ENCODE results near the gene IFI35.
"Not testable (repeated sequence)": the region's sequence is repeated elsewhere in the genome, so short reads cannot be mapped to it uniquely, and the experiment has no call there.

Gene IFI35

DNA sequence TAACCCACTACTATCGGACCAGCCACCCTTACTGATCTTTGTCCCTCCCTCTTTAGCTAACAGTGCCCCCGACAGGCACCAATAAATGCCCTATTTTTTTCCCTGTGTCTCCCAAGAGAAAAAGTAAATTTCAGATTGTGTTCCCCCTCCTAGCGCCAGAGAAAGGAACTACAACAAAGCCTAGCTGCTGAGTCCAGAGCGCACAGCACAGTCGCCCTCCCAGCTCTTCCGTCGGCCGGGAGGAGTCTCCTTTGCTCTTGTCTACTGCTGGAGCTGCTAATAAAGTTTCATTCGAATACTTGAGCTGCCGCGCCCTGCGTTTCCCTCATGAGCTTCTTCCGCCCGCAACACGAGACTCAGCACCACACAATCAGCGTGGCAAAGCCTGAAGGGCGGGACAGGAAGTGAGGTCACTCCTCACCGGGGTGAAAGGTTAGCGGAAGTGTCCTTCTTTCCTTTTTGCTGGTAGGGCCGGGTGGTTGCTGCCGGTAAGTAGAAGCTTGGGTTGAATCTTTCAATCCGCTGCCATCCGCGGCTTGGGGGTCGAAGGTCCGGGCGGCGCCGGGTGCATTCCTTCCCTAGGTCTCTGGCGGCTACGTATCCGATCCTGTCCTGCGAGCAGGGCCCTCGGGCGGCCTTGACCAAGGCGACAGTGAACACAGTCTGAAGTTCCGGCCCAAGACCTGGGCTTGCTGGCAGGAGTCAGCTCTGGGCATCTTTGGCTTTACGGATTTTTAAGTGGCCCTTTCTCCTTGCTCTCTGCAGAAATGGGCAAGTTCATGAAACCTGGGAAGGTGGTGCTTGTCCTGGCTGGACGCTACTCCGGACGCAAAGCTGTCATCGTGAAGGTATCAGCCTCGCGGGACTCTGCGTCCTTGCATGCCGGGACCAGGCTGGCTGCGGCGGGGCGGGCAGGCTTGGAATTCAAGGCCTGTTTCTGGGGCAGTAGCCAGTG lies 8.3 kb upstream of the IFI35 start, which contains the start of gene RPL27:
Gene RPL27 (plus strand): TSS at position 436 of the 955 bp plus-strand sequence. CDS start 332 bp downstream, at position 768.
- DNase-seq (ENCODE audit: low read depth) = peak; percentile 95

DNA sequence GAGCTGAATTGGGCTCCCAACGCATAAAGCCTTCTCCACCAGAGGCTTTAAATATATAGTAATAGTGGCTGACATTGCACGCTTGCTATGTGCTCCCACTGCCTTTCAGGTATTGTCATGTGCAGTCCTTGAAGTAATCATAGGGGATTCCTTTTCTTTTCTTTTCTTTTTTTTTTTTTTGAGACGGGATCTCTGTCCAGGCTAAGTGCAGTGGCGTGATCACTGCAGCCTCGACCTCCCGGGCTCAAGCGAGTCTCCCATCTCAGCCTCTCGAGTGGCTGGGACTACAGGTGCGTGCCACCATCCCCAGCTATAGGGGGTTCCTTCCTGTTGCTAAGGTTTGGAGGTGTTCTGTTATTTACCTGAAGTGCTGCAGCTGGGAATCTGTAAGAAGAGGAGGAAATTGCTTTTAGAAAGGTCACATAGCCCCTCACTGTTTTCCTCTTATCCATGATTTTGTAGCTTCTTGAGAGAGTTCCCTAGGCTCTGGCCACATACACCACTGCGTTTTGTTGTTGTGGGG lies 7.5 kb upstream of the IFI35 start:
- no peak for DNase-seq (ENCODE audit: low read depth)

DNA sequence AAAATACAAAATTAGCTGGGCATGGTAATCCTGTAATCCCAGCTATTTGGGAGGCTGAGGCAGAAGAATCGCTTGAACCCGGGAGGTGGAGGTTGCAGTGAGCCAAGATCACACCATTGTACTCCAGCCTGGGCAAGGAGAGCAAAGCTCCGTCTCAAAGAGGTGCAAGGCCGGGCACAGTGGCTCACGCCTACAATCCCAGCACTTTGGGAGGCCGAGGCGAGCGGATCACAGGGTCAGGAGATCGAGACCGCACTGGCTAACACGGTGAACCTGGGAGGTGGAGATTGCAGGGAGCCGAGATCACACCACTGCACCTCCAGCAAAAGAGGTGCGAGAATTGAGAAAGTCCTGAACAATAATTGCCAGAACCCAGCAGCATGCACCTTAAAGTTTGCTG lies 5.7 kb upstream of the IFI35 start:
- not testable (repeated sequence) for DNase-seq (ENCODE audit: low read depth)

DNA sequence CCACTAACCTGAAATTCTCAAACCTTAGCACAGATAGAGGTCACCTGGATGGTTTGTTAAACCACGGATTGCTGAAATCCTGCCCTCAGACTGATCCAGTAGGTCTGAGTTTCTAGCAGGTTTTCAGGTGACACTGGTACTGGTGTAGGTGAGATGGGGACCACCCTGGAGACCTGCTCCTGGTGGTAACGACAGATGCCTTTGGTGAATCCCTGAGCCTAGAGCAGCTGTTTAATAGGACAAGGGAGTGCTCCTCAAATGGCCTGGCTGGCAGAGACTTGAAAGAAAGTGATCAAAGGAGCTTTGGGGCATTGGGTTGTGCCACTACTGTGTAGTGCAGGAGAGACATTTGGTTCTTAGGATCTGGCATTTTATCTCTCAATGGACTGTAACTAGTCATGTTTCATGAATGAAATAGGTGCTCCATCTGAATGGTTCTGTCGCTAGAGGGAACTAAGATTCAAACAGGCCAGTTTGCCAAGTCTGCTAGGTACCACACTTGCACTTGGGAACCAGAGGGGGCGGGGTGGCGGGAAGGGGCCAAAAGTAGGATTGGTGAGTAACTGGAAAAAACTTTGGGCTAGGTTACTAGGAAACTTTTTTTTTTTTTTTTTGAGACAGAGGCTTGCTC lies 2.9 kb upstream of the IFI35 start:
- DNase-seq (ENCODE audit: low read depth) = no peak

DNA sequence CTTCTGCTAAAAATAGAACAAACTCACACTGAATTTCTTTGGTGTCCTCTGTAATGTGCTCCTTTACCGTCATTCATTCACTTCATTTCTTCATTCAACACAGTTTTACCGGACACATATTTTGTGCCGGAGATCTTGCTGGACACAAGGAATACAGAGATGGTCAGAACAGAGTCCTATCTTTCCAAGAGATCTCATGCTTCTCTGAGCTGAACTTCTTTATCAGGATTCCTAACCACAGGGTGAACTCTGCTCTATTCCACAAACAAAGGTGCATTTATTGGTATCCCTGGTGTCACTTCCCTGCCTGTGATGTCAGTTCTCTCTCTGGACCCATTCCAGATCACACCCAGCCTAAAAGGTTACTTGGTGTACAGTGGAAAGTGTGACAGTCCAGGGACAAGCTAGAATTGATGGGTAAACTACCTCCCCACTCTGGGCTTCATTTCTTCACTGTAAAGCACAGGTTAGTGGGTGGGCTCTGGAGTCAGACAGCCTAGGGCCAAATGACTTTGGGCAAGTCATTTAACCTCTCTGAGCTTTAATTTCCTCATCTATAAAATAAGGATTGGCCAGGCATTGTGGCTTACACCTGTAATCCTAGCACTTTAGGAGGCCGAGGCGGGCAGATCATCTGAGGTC lies 4.2 kb downstream of the IFI35 start:
- DNase-seq (ENCODE audit: low read depth) = no peak

DNA sequence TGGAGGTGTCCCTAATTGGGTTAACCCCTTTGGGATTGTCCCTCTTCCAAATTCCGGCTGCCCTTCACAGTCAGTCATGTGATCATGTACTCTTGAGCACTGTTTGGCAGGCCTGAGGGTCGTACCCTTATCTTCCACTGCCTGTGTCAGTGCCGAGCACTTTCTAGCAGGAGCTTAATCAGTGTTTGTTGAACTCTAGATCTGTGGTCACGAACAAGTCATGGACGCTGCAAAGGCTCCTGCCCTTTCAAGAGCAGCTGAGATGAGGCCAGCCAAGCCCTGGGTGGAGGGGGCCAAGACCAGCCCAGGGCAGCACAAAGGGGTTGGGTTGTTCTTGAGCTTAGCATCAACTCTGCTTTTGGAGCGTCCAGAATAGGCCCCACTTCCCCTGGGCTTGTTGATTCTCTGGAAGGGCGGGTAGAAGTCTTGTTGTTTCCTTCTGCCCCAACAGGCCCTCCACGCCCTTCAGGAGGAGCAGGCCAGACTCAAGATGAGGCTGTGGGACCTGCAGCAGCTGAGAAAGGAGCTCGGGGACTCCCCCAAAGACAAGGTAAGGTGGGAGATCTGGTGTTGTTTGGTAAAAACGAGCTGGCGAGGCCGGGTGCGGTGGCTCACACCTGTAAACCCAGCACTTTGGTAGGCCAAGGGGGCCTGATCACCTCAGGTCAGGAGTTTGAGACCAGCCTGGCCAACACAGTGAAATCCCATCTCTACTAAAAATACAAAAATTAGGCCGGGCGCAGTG lies 5.3 kb downstream of the IFI35 start:
- DNase-seq (ENCODE audit: low read depth) = no peak

DNA sequence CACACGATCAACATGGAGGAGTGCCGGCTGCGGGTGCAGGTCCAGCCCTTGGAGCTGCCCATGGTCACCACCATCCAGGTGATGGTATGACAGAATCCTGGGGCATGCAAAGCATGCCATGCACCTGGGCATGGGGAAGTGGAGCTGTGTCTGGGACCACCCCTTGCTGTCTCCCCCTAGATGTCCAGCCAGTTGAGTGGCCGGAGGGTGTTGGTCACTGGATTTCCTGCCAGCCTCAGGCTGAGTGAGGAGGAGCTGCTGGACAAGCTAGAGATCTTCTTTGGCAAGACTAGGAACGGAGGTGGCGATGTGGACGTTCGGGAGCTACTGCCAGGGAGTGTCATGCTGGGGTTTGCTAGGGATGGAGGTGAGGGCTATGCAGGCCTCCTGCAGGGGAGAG lies 6.7 kb downstream of the IFI35 start:
- no peak for DNase-seq (ENCODE audit: low read depth)

DNA sequence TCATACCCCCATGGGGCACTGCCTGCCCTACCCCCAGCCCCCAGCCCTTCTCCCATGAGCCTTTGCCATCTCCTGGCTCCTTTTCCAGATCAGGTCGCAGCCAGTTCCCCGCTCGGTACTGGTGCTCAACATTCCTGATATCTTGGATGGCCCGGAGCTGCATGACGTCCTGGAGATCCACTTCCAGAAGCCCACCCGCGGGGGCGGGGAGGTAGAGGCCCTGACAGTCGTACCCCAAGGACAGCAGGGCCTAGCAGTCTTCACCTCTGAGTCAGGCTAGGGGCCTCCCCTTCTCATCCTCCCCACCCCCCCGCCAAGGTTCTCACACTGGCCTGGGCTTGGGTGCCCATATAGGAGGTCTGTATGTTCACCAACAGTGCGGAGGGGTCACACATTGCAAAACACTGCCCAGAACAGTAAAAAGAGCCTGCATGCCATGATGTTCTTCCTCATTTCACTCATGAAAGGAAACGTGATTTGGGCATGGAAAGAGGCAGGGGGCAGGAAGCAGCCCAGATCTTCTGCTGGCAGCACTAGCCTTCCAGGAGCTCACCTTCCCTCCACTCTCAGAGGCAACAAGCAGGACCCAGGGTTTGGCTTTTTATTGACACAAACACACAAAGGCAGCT lies 7.5 kb downstream of the IFI35 start:
- DNase-seq (ENCODE audit: low read depth) = no peak

DNA sequence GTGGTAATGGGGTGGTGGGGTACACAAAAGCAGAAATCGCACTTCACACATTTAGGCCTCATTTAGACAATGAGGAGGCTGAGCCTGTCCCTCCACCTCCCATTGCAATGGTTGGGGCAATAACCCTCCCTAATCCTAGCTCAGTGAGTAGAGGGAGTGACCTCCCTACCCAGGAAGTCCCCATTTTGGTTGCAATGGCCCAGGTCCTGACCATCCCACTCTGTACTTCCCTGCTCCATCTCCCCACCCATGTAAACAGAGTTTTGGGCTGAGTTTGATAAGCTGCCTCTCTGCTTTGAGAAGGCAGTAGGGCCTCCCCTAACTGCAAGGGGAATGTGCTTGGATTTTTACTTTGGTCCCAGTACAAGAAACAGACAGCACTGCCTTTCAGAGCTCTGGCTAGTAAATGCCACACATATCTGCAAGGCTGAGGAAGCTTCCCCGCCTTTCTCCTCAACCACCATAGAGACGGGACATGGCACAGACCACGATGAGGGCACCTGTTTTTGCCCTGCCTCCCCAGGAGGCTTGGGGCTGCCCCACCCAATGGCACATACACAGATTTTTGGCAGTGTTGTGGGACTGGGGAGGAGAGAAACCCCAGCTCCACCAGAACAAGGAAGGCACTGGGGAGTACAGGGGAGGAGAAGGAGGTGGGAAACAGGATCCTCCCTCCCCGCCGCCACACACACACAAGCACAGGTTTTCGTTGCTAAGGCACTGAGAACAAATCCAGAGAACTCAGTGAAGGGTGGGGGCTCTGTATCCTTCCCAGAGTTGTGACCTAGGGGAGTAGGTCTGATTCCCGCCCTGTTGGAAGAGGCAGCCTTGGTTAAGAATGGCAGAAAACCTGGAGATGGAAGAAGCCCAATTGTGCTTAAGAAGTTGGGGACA lies 8.3 kb downstream of the IFI35 start:
- DNase-seq (ENCODE audit: low read depth) = no peak

DNA sequence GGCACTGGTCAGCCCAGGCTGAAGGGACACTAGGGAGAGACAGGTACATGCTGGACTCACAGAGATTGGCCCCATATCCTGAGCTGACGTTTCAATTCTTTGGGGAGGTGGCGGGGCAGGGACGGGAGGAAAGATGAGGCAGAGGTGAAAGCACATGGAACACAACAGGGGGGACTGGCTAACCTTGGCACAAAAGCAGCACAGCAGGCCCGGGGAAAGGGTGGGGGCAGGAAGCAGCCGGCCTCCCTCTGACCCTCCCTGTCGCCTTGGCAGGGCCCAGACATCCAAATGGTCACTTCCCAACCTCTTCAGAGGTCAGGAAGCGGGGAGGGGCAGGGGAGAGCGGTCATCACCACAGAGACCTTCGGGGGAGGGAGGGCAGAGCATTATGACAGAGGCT lies 9.0 kb downstream of the IFI35 start:
- DNase-seq (ENCODE audit: low read depth) = no peak

DNA sequence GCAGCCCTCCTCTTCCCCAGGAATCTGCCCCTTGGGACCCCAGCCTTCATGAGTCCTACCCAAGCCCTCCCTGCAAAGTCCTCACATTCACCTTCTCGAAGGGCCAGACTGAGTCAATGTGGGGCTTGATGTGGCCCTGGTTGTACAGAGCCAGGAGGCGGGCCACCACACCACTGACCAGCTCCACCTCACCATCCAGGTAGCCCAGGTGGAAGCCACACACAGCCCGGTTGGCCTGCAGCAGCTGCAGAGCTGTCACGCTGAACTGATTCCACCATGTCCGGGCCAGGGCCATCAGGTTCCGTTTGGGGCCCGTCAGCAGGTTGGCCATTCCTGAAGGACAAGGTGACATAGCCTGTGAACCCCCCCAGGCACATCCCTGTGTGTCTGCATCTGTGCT lies 9.6 kb downstream of the IFI35 start:
- no peak for DNase-seq (ENCODE audit: low read depth)

DNA sequence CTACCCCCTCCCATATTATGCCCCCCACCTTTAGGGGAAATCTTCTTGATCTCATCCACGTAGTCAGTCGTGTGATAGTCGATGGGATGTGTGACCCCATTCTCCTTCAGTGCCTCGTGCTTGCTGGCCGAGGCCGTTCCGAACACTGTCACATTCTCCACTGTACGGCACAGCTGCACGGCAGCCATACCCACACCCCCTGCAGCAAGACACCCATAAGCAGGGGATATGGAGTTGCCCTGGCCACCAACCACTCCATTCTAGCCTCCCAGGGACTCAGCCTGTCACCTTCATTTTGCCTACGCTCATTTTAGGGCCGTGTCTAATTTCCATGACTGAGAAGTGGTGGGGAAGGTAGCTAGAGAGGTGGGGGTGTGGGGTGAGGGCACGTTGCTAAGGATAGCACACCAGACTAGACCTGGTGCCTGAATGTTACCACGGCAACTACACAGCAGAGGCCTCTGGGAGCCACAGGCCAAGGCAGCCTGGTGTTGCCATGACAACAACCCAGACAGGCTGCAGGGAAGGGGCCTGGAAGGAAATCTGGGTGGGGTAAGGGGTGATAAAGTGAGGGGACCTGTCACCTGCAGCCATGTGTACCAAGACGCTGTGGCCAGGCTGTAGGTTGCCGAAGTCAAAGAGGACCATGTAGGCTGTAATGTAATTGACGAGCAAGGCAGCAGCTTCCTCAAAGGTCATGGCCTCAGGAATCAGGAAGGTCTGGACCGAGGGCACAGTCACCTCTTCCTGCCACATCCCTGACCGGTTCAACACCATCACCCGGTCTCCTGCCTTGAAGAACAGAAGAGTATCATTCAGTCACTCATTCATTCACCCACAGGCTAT lies 11.6 kb downstream of the IFI35 start:
- DNase-seq (ENCODE audit: low read depth) = no peak

DNA sequence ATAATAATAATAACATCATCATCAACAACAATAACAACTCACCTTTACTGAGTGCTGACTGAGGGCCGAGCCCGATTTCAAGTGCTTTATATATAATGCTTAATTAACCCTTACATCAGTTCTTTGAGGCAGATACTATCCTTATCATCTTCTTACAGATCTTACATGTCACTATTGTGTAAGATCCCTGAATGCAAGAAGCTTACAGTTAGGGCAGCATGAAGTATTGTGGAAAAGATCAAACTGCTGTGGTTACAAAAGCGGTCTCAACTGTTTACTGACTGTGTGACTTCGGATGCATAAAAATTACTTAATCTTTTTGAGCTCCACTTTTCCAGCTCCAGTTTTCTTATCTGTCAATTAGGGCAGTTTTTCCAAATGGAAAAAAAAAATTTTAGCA lies 12.3 kb downstream of the IFI35 start:
- no peak for DNase-seq (ENCODE audit: low read depth)

DNA sequence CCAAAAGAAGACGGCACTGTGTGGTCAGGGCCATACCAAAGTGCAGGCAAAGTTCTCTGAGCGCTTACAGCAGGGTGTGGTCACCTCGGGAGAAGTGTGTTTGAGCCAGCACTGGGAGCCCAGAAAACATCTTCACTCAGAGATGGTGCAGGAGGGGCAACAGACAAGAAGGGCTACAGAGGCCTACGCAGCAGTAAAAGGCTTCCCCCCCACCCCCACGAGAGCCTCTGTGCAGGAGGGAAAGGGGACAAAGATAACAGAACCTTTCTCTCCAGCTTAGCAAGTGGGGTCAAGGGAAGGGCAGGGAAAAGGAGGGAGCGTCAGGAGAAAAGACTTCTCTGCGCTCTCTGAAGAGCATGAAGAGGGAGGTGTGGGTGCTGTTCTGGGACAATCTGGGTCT lies 12.8 kb downstream of the IFI35 start:
- DNase-seq (ENCODE audit: low read depth) = no peak

DNA sequence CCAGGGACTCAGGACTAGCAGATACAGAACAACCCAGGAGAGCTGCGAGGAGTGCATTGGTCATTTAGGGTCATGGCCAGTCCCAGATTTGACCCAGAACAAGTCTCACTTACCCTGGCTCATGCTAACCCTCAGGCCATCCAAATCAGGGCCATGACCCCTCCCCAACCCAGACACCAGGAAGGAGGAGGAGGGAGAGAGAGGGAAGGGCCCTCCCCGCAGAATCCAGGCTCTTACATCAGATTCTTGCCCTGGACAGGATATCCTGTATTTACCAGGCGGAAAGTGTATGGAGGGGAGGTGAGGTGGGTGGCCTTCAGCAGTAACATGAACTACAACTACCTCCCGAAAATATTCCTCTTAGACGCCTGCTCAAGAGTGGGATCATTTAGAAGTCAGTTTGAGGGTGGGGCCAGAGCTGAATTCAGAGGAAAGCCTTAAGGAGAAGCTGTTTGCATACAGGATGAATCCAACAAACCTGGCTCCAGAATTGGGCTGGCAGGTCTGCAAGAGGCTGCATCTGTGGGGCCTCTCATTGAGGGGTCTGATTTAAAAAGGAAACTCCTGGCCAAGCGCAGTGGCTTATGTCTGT lies 13.5 kb downstream of the IFI35 start:
- DNase-seq (ENCODE audit: low read depth) = no peak

DNA sequence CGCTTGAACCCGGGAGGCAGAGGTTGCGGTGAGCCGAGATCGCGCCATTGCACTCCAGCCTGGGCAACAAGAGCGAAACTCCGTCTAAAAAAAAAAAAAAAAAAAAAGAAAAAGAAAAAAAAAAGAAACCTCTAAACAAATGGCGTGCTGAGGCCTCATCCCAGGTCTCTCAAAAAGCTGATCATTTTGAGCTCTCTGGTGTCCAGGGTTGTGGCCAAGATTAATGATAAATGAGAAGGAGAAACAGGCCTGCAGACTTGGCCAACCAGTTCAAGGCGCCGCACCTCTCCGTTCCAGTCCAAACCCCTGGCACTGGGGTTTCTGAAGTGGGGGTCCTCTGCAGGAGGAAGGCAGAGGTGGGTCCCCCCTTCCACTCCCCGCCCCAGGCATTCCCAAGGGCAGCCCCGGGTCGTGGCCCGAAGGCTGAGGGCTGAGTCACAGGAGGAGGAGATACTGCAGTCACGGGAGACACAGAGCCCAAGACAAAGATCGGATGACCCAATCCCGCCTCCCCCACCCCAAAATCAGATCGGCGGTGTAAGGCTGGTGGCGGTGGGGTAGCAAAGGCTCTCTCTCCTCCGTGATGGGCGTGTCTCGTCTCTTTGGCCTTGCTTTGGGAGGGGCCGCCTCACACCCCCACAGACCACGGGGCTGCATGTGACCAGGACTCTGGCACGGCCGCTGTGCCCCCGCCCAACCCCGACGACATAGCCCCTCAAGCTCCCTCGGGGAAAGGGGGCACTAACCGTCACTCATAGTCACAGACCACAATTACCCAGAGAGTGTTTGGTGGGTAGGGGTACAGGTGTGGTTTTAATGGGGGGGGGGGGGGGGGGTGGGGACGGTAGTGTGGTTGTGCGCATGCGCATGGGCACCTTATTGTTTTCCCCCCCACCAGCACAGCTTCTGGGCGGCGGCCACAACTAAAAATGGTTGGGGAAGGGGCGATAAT lies 14.5 kb downstream of the IFI35 start:
- DNase-seq (ENCODE audit: low read depth) = no peak

DNA sequence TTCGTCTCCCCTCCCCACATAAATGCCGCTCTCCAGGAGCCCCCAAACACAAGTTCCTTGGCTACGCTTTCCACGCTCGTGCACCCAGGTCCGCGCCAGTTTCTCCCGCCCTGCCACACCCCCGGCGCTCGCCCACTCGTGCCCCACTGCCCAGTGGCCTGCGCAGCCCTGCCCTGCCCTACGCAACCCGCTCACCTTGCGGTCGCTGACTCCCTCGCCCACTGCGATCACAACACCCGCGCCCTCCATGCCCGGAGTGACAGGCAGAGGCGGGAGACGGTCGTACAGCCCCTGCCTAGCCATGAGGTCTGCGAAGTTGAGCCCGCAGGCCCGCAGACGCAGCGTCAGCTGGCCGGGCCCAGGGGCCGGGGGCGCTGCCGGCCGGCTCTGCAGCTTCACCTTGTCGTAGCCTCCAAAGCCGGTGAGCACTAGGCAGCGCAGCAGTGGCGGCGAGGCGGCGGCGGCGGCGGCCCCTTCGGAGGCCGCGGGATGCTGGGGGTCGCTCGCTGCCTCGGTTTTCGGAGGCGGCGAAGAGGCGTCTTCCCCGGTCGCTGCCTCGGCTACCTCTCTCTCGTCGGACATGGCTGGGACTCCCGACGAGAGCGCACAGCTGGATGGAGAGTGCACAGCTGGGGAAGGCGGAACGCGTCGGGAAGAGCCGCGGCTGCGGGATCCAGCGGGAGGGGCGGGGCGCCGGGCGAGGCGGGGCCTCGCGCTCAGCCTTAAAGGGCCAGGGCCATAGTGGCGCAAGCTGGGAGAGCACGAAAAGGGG lies 15.3 kb downstream of the IFI35 start, which contains the start of gene VAT1:
Gene VAT1 (minus strand): TSS at position 645 of the 772 bp plus-strand sequence. CDS start 63 bp downstream, at position 582.
- peak; percentile 53 for DNase-seq (ENCODE audit: low read depth)

Measured in activated T-helper 9 cell treated with anti-CD3 and anti-CD28 coated beads, Interleukin-2, amount 50 U/mL, for 16 hours (primary cell).